B cell (primary cell): ENCODE data around the gene EEPD1. TPM values are rescaled to one million over a fixed set of nuclear protein-coding genes. Genes with fewer than 3 reads are reported as not detected.

Experiments
- ATAC-seq: fragments of 200-7000 bp; cut with Tn5 transposase; one replicate; pipeline ENCODE4 v1.10.0; 2021; ENCODE audit warnings: low read depth, mild to moderate bottlenecking, moderate number of reproducible peaks, moderate library complexity
- CTCF ChIA-PET: fragments of 350-600 bp; sonication (Branson Sonifier 250); formaldehyde crosslinking; loops from one replicate; lab custom pipeline; 2021; ENCODE audit warnings: antibody characterized with exemption, inconsistent platforms; lab: Charles Lee
- POLR2A ChIA-PET: fragments of 350-600 bp; sonication (Branson Sonifier 250); formaldehyde crosslinking; loops from one replicate; lab custom pipeline; 2021; ENCODE audit warnings: antibody characterized with exemption; lab: Charles Lee
- DNase-seq: peaks from one replicate; pipeline ENCODE4 v3.0.0; 2013
- H2AFZ ChIP-seq: 2 replicates; pipeline ENCODE4 v1.6.1; 2012; ENCODE audit warnings: mild to moderate bottlenecking, low read depth, low read length; ENCODE audit not compliant: insufficient read depth, poor library complexity, severe bottlenecking
- H3K27ac ChIP-seq, 2 donors: 1 replicate in 1 of 2; 2 replicates in 1 of 2; pipeline ENCODE4 v1.5.1; 2012 to 2013; ENCODE audit warnings: low read length in 2 of 2, mild to moderate bottlenecking in 2 of 2, moderate library complexity in 1 of 2
- H3K27me3 ChIP-seq, 4 experiments: fragments of 200-600 bp in 1 of 4; sonication (generic) in 1 of 4; replicated peaks in 1 of 4; 1 replicate in 2 of 4; 2 replicates in 2 of 4; pipeline versions ENCODE4 v1.6.1 to v1.7.0; 2013 to 2016; ENCODE audit warnings: low read length in 3 of 4, mild to moderate bottlenecking in 2 of 4, mixed read lengths in 1 of 4, moderate library complexity in 1 of 4; ENCODE audit not compliant: insufficient read depth in 4 of 4, control insufficient read depth in 3 of 4; ENCODE audit errors: control extremely low read depth in 1 of 4
- H3K36me3 ChIP-seq, 2 experiments: replicated peaks in 1 of 2; 1 replicate in 1 of 2; 2 replicates in 1 of 2; pipeline versions ENCODE4 v1.6.1 to v1.7.1; 2013; ENCODE audit warnings: low read length in 1 of 2; ENCODE audit not compliant: insufficient read depth in 2 of 2, control insufficient read depth in 1 of 2; ENCODE audit errors: control extremely low read depth in 1 of 2, extremely low read depth in 1 of 2
- H3K4me1 ChIP-seq, 2 donors: fragments of 200-600 bp in 1 of 2; sonication (generic) in 1 of 2; 1 replicate in 1 of 2; 2 replicates in 1 of 2; pipeline versions ENCODE4 v1.5.1 to v1.6.1; 2013 to 2017; ENCODE audit warnings: low read length in 2 of 2; ENCODE audit not compliant: control insufficient read depth in 2 of 2, insufficient read depth in 2 of 2
- H3K4me2 ChIP-seq: replicated peaks from 2 replicates; pipeline ENCODE3; 2012; ENCODE audit warnings: mild to moderate bottlenecking, low read depth, low read length; ENCODE audit not compliant: poor library complexity, severe bottlenecking
- H3K4me3 ChIP-seq, 5 experiments: fragments of 200-600 bp in 1 of 5; sonication (generic) in 1 of 5; 1 replicate in 3 of 5; 2 replicates in 2 of 5; pipeline versions ENCODE4 v1.5.1 to v1.7.0; 2011 to 2016; ENCODE audit warnings: low read length in 4 of 5, mild to moderate bottlenecking in 4 of 5, low read depth in 2 of 5, control low read depth in 1 of 5, moderate library complexity in 1 of 5; ENCODE audit not compliant: insufficient read depth in 1 of 5; ENCODE audit errors: control extremely low read depth in 1 of 5, extremely low read depth in 1 of 5
- H3K79me2 ChIP-seq: fragments of 200-600 bp; sonication (generic); one replicate; pipeline ENCODE4 v1.6.0; 2016; ENCODE audit warnings: low read length; ENCODE audit not compliant: control insufficient read depth, insufficient read depth
- H3K9ac ChIP-seq: fragments of 200-600 bp; sonication (generic); 2 replicates; pipeline ENCODE4 v1.6.1; 2017; ENCODE audit warnings: mild to moderate bottlenecking, low read length, moderate library complexity
- H3K9me3 ChIP-seq, 3 donors: one replicate each; pipeline versions ENCODE4 v1.6.1 to v1.7.1; 2013; ENCODE audit warnings: low read length in 2 of 3; ENCODE audit not compliant: control insufficient read depth in 2 of 3, insufficient read depth in 1 of 3; ENCODE audit errors: control extremely low read depth in 1 of 3
- H4K20me1 ChIP-seq: 2 replicates; pipeline ENCODE4 v1.6.0; 2012; ENCODE audit warnings: mild to moderate bottlenecking, low read length; ENCODE audit not compliant: insufficient read depth, control insufficient read depth, poor library complexity, severe bottlenecking
- H3K27ac Mint-ChIP-seq: one replicate; pipeline ENCODE4 v1.8.0; 2021; ENCODE audit warnings: mixed read lengths
- H3K27me3 Mint-ChIP-seq: one replicate; pipeline ENCODE4 v1.8.0; 2021; ENCODE audit warnings: mixed read lengths
- H3K4me1 Mint-ChIP-seq: one replicate; pipeline ENCODE4 v1.8.0; 2021; ENCODE audit warnings: mixed read lengths
- H3K4me3 Mint-ChIP-seq: one replicate; pipeline ENCODE4 v1.8.0; 2021; ENCODE audit warnings: mixed read lengths
- H3K9me3 Mint-ChIP-seq: one replicate; pipeline ENCODE4 v1.8.0; 2022; ENCODE audit warnings: mixed read lengths; ENCODE audit not compliant: insufficient read depth
- CTCF ChIP-seq: fragments of 200-600 bp; IDR thresholded peaks from one replicate; pipeline ENCODE4 v1.8.0; 2022; ENCODE audit warnings: antibody characterized with exemption, mild to moderate bottlenecking
- EZH2 ChIP-seq: IDR thresholded peaks from 2 replicates; pipeline ENCODE4 v1.6.1; 2012; ENCODE audit warnings: borderline replicate concordance, low read depth, mild to moderate bottlenecking, moderate library complexity, low read length; ENCODE audit not compliant: insufficient read depth, poor library complexity, severe bottlenecking
- WGBS: methylation state at CpG from one replicate; pipeline ENCODE4 v1.1.5; 2013; ENCODE audit warnings: missing lambda C conversion rate; ENCODE audit not compliant: insufficient coverage; 5-methylcytosine and 5-hydroxymethylcytosine counted together
- intact Hi-C: fragments of 100-400 bp; cut with micrococcal nuclease; formaldehyde crosslinking; loops from one replicate; pipeline ENCODE4 v1.10.0; 2022
- polyA plus RNA-seq: library from polyadenylated mRNA; depleted of rRNA; stranded (reverse); fragments of >200 nt; gene quantifications from 2 replicates; pipeline ENCODE4 v1.2.3, GENCODE V29; 2012
- total RNA-seq, 2 donors: library from RNA; stranded (reverse); fragments of 120-200 nt in 1 of 2; gene quantifications; 1 replicate in 1 of 2; 2 replicates in 1 of 2; pipeline versions ENCODE4 v1.2.3 to v1.2.4, GENCODE V29; 2013 to 2022

Gene EEPD1
- total and polyA plus RNA-seq, 2 donors (not counting 1 experiment from before 2014, with no cell fraction given), result 0.49 to 4.1 TPM

GRCh38 chr7:36198854-36199266, 45.8 kb downstream of the EEPD1 start:
- H3K27ac ChIP-seq, result no peak overlapping the region
- 87% methylated on average over 4 of the region's 4 CpGs for WGBS

GRCh38 chr7:36199329-36199728, 46.3 kb downstream of the EEPD1 start:
- H3K4me1 ChIP-seq, result no peaks in the 10 kb centered on the region
- ATAC-seq (no peak), DNase-seq (no peak)
- H3K27me3 ChIP-seq, result no peaks in the 10 kb centered on the region
- peaks cover 6% of the 10 kb centered on the region for H3K27me3 Mint-ChIP-seq
- H3K36me3 ChIP-seq, result no peaks in the 10 kb centered on the region
- no peak overlapping the region for H3K4me2 ChIP-seq
- CTCF ChIA-PET, result no interaction called here
- H4K20me1 ChIP-seq, result no peaks in the 10 kb centered on the region
- no peaks in the 10 kb centered on the region for H3K4me1 Mint-ChIP-seq
- no peak overlapping the region for H3K27ac Mint-ChIP-seq
- no peak overlapping the region for H3K9ac ChIP-seq
- no peak overlapping the region for H2AFZ ChIP-seq
- H3K27ac ChIP-seq, result no peak overlapping the region
- WGBS, result no CpG with 5 or more reads among the region's 1 CpG
- H3K4me3 Mint-ChIP-seq, result no peak overlapping the region
- peaks cover 0 to 3% (median 0%) of the 10 kb centered on the region in 3 donors for H3K9me3 ChIP-seq
- H3K9me3 Mint-ChIP-seq, result peaks cover 2% of the 10 kb centered on the region
- no peak overlapping the region for H3K4me3 ChIP-seq
- intact Hi-C loops, result no loop called here
- POLR2A ChIA-PET, result no interaction called here
- TF ChIP-seq CTCF (no peak), EZH2 (no peak)
- H3K79me2 ChIP-seq, result no peaks in the 10 kb centered on the region

More at GRCh38 chr7:36198854-36199266, 45.8 kb downstream of the EEPD1 start:
- intact Hi-C loops, result no loop called here
- ATAC-seq, result no peak
- Mint-ChIP-seq H3K27ac (no peak overlapping the region), H3K27me3 (peaks cover 6% of the 10 kb centered on the region), H3K4me3 (no peak overlapping the region), H3K9me3 (peaks cover 2% of the 10 kb centered on the region), H3K4me1 (no peaks in the 10 kb centered on the region)
- no peak for TF ChIP-seq EZH2
- no peak for TF ChIP-seq CTCF
- Histone ChIP-seq H3K9ac (no peak overlapping the region), H3K4me2 (no peak overlapping the region), H3K36me3 (no peaks in the 10 kb centered on the region), H3K9me3 (peaks cover 0 to 3% (median 0%) of the 10 kb centered on the region in 3 donors), H4K20me1 (no peaks in the 10 kb centered on the region), H3K79me2 (no peaks in the 10 kb centered on the region), H3K27me3 (no peaks in the 10 kb centered on the region), H3K4me3 (no peak overlapping the region), H2AFZ (no peak overlapping the region), H3K4me1 (no peaks in the 10 kb centered on the region)
- ChIA-PET CTCF (no interaction called here), POLR2A (no interaction called here)
- no peak for DNase-seq
